ENCODE results near the gene FXYD7. TPM values are rescaled to one million over a fixed set of nuclear protein-coding genes. Genes with fewer than 3 reads are reported as not detected.
A peak's percentile ranks its signal among the peaks of the same experiment; 100 is the strongest.

The FXYD7 gene
- total and polyA plus RNA-seq, 5 experiments from 2014 or later = 3.7 to 10.2 (median 6.4) TPM

- peak overlapping the region; percentile 98 to 100 (median 100) for H3K4me3 Mint-ChIP-seq
- peak overlapping the region; percentile 94 to 100 (median 99) for H3K27ac Mint-ChIP-seq
- H3K9me3 Mint-ChIP-seq = no peaks in the 10 kb centered on the region
- peaks cover 32 to 72% (median 60%) of the 10 kb centered on the region in 4 donors for H3K4me1 Mint-ChIP-seq
- ATAC-seq (peak in 1 of 2 donors; percentile 26), DNase-seq (peak in 2 of 10 donors; percentile 20 to 22)
- peaks cover 4 to 45% (median 24%) of the 10 kb centered on the region in 3 donors for H3K36me3 Mint-ChIP-seq
- POLR2A ChIA-PET = interaction anchor here (0.8 to 4.6 kb wide), 9 partner anchors 8 to 110 kb away, joined by 3 to 77 read pairs (median 9); partner anchors contain the start of gene FXYD7
- H3K27me3 Mint-ChIP-seq = no peaks in the 10 kb centered on the region
Measured at GRCh38 chr19:35155441-35155840, 12.4 kb downstream of the FXYD7 start.

- POLR2A ChIA-PET = interaction anchor here (0.8 to 3.6 kb wide), 5 partner anchors 10 to 56 kb away, joined by 3 to 77 read pairs (median 3); no protein-coding TSS in a partner anchor
- no peak for DNase-seq
Measured at GRCh38 chr19:35155981-35156672, 13.1 kb downstream of the FXYD7 start.

GRCh38 chr19:35156673-35157014 is 13.6 kb downstream of the FXYD7 start:
- Mint-ChIP-seq H3K36me3 (peaks cover 9 to 57% (median 35%) of the 10 kb centered on the region in 3 donors), H3K9me3 (peaks cover 0 to 4% (median 0%) of the 10 kb centered on the region in 9 donors), H3K4me3 (peak overlapping the region; percentile 98 to 100 (median 100)), H3K27me3 (no peaks in the 10 kb centered on the region), H3K27ac (peak overlapping the region; percentile 34 to 100 (median 99)), H3K4me1 (peaks cover 31 to 78% (median 65%) of the 10 kb centered on the region in 4 donors)
- ATAC-seq (no peak), DNase-seq (no peak)
- POLR2A ChIA-PET = interaction anchor here (1.5 kb wide), 1 partner anchor 10 kb away, joined by 3 read pairs; no protein-coding TSS in a partner anchor

More at GRCh38 chr19:35155981-35156672, 13.1 kb downstream of the FXYD7 start:
- peak overlapping the region; percentile 98 to 100 (median 100) for H3K4me3 Mint-ChIP-seq
- H3K27me3 Mint-ChIP-seq = no peaks in the 10 kb centered on the region
- peaks cover 31 to 73% (median 61%) of the 10 kb centered on the region in 4 donors for H3K4me1 Mint-ChIP-seq
- peak overlapping the region; percentile 88 to 100 (median 99) for H3K27ac Mint-ChIP-seq
- H3K9me3 Mint-ChIP-seq = no peaks in the 10 kb centered on the region
- no peak for ATAC-seq
- peaks cover 4 to 52% (median 30%) of the 10 kb centered on the region in 3 donors for H3K36me3 Mint-ChIP-seq

- ATAC-seq = no peak
- H3K27me3 Mint-ChIP-seq = no peaks in the 10 kb centered on the region
- peaks cover 35 to 76% (median 66%) of the 10 kb centered on the region in 4 donors for H3K4me1 Mint-ChIP-seq
- POLR2A ChIA-PET = interaction anchor here (0.9 kb wide), 1 partner anchor 12 kb away, joined by 3 read pairs; no protein-coding TSS in a partner anchor
- peaks cover 14 to 65% (median 43%) of the 10 kb centered on the region in 3 donors for H3K36me3 Mint-ChIP-seq
- DNase-seq = no peak
- peaks cover 0 to 8% (median 3%) of the 10 kb centered on the region in 9 donors for H3K9me3 Mint-ChIP-seq
- H3K4me3 Mint-ChIP-seq = peak overlapping the region in 7 of 10 donors; percentile 11 to 100 (median 55)
- peak overlapping the region in 8 of 10 donors; percentile 24 to 96 (median 82) for H3K27ac Mint-ChIP-seq
Measured at GRCh38 chr19:35157431-35157830, 14.4 kb downstream of the FXYD7 start.

GRCh38 chr19:35159606-35160005 is 16.6 kb downstream of the FXYD7 start:
- peak overlapping the region in 6 of 10 donors; percentile 7 to 88 (median 70) for H3K27ac Mint-ChIP-seq
- peaks cover 0 to 12% (median 3%) of the 10 kb centered on the region in 9 donors for H3K9me3 Mint-ChIP-seq
- POLR2A ChIA-PET = interaction anchor here (1.2 to 1.4 kb wide), 2 partner anchors 20 to 47 kb away, joined by 3 to 4 read pairs; no protein-coding TSS in a partner anchor
- peak overlapping the region in 2 of 10 donors; percentile 19 to 50 for H3K4me3 Mint-ChIP-seq
- peak in 1 of 10 donors; percentile 6 for DNase-seq
- peaks cover 24 to 86% (median 65%) of the 10 kb centered on the region in 3 donors for H3K36me3 Mint-ChIP-seq
- peaks cover 30 to 64% (median 62%) of the 10 kb centered on the region in 4 donors for H3K4me1 Mint-ChIP-seq
- H3K27me3 Mint-ChIP-seq = no peaks in the 10 kb centered on the region
- ATAC-seq = no peak

- Mint-ChIP-seq H3K4me1 (peaks cover 27 to 53% (median 52%) of the 10 kb centered on the region in 4 donors), H3K9me3 (peaks cover 0 to 17% (median 7%) of the 10 kb centered on the region in 9 donors), H3K36me3 (peaks cover 33 to 97% (median 77%) of the 10 kb centered on the region in 3 donors), H3K4me3 (peak overlapping the region in 2 of 10 donors; percentile 16 to 56), H3K27me3 (no peaks in the 10 kb centered on the region), H3K27ac (peak overlapping the region; percentile 53 to 90 (median 78))
- POLR2A ChIA-PET = interaction anchor here (0.8 to 1.3 kb wide), 4 partner anchors 11 to 43 kb away, joined by 3 to 4 read pairs (median 3); no protein-coding TSS in a partner anchor
- no peak for ATAC-seq
- peak in 1 of 10 donors; percentile 7 for DNase-seq
Measured at GRCh38 chr19:35160629-35161433, 17.8 kb downstream of the FXYD7 start.

GRCh38 chr19:35161434-35161743 is 18.3 kb downstream of the FXYD7 start:
- Mint-ChIP-seq H3K27me3 (no peaks in the 10 kb centered on the region), H3K4me1 (peaks cover 23 to 50% (median 49%) of the 10 kb centered on the region in 4 donors), H3K27ac (peak overlapping the region in 8 of 10 donors; percentile 31 to 89 (median 79)), H3K4me3 (no peak overlapping the region), H3K36me3 (peaks cover 38 to 97% (median 82%) of the 10 kb centered on the region in 3 donors), H3K9me3 (peaks cover 0 to 22% (median 11%) of the 10 kb centered on the region in 9 donors)
- no peak for DNase-seq
- no peak for ATAC-seq
- POLR2A ChIA-PET = interaction anchor here (0.8 to 1.3 kb wide), 4 partner anchors 10 to 42 kb away, joined by 3 to 4 read pairs (median 3); no protein-coding TSS in a partner anchor

GRCh38 chr19:35162471-35163326 is 19.6 kb downstream of the FXYD7 start:
- POLR2A ChIA-PET = interaction anchor here (0.7 to 3.2 kb wide), 9 partner anchors 8 to 59 kb away, joined by 3 to 9 read pairs (median 3); partner anchors contain the start of gene FXYD5
- peak in 1 of 10 donors; percentile 7 for DNase-seq
- H3K36me3 Mint-ChIP-seq = peaks cover 42 to 100% (median 89%) of the 10 kb centered on the region in 3 donors
- peak overlapping the region in 9 of 10 donors; percentile 60 to 86 (median 74) for H3K27ac Mint-ChIP-seq
- no peaks in the 10 kb centered on the region for H3K27me3 Mint-ChIP-seq
- no peak overlapping the region for H3K4me3 Mint-ChIP-seq
- H3K4me1 Mint-ChIP-seq = peaks cover 28 to 53% (median 49%) of the 10 kb centered on the region in 4 donors
- peaks cover 0 to 28% (median 15%) of the 10 kb centered on the region in 9 donors for H3K9me3 Mint-ChIP-seq
- no peak for ATAC-seq

GRCh38 chr19:35164418-35164817 is 21.4 kb downstream of the FXYD7 start:
- Mint-ChIP-seq H3K27ac (peak overlapping the region in 9 of 10 donors; percentile 58 to 88 (median 77)), H3K36me3 (peaks cover 38 to 97% (median 75%) of the 10 kb centered on the region in 3 donors), H3K4me3 (no peak overlapping the region), H3K9me3 (peaks cover 0 to 28% (median 15%) of the 10 kb centered on the region in 9 donors), H3K27me3 (no peaks in the 10 kb centered on the region), H3K4me1 (peaks cover 31 to 51% (median 44%) of the 10 kb centered on the region in 4 donors)
- POLR2A ChIA-PET = interaction anchor here (0.7 to 3.2 kb wide), 3 partner anchors 8 to 12 kb away, joined by 3 to 9 read pairs (median 7); partner anchors contain the start of gene FXYD5
- DNase-seq = peak in 1 of 10 donors; percentile 3
- no peak for ATAC-seq

GRCh38 chr19:35165200-35166058 is 22.4 kb downstream of the FXYD7 start:
- H3K36me3 Mint-ChIP-seq = peaks cover 38 to 92% (median 68%) of the 10 kb centered on the region in 3 donors
- POLR2A ChIA-PET = interaction anchor here (0.8 to 3.5 kb wide), 5 partner anchors 9 to 46 kb away, joined by 3 to 22 read pairs (median 6); partner anchors contain the start of gene FXYD5
- peak overlapping the region; percentile 31 to 94 (median 80) for H3K27ac Mint-ChIP-seq
- H3K9me3 Mint-ChIP-seq = peaks cover 0 to 28% (median 15%) of the 10 kb centered on the region in 9 donors
- peaks cover 31 to 50% (median 43%) of the 10 kb centered on the region in 4 donors for H3K4me1 Mint-ChIP-seq
- DNase-seq (peak in 1 of 10 donors; percentile 5), ATAC-seq (no peak)
- H3K4me3 Mint-ChIP-seq = peak overlapping the region in 2 of 10 donors; percentile 30 to 38
- H3K27me3 Mint-ChIP-seq = no peaks in the 10 kb centered on the region
